Heart right ventricle (tissue), 16 donors: Measurements from ENCODE around the gene HNRNPL. TPM values are rescaled to one million over a fixed set of nuclear protein-coding genes. Genes with fewer than 3 reads are reported as not detected.
"Not testable (repeated sequence)": the region's sequence is repeated elsewhere in the genome, so short reads cannot be mapped to it uniquely, and the experiment has no call there.

ENCODE experiments used
- ATAC-seq, 8 donors: fragments of 200-7000 bp; cut with Tn5 transposase; one replicate each; pipeline ENCODE4 v1.9.1; 2020; ENCODE audit warnings: mild to moderate bottlenecking in 8 of 8, moderate library complexity in 8 of 8, moderate number of reproducible peaks in 1 of 8
- DNase-seq, 2 donors: peaks; one replicate each; pipeline ENCODE4 v3.0.0-alpha.2; 2020
- H3K27ac ChIP-seq, 10 donors: fragments of 200-600 bp; sonication (generic) in 2 of 10; one replicate each; pipeline versions ENCODE4 v1.5.0 to v1.8.0; 2020 to 2022; ENCODE audit warnings: mild to moderate bottlenecking in 3 of 10
- H3K27me3 ChIP-seq, 7 donors: fragments of 200-600 bp; one replicate each; pipeline ENCODE4 v1.8.0; 2021 to 2022; ENCODE audit warnings: mild to moderate bottlenecking in 2 of 7
- H3K36me3 ChIP-seq, 9 donors: fragments of 200-600 bp; sonication (generic) in 1 of 9; one replicate each; pipeline versions ENCODE4 v1.5.0 to v1.8.0; 2020 to 2022; ENCODE audit warnings: mild to moderate bottlenecking in 2 of 9
- H3K4me1 ChIP-seq, 9 donors: fragments of 200-600 bp; sonication (generic) in 1 of 9; one replicate each; pipeline versions ENCODE4 v1.5.0 to v1.8.0; 2020 to 2022; ENCODE audit warnings: mild to moderate bottlenecking in 4 of 9
- H3K4me3 ChIP-seq, 10 donors: fragments of 200-600 bp; sonication (generic) in 2 of 10; one replicate each; pipeline versions ENCODE4 v1.5.0 to v1.8.0; 2020 to 2022; ENCODE audit warnings: mild to moderate bottlenecking in 7 of 10, moderate library complexity in 2 of 10
- H3K9me3 ChIP-seq, 11 donors: fragments of 200-600 bp in 10 of 11; sonication (generic) in 2 of 11; one replicate each; pipeline versions ENCODE4 v1.5.0 to v1.8.0; 2013 to 2022; ENCODE audit warnings: mild to moderate bottlenecking in 2 of 11, control low read depth in 1 of 11, moderate library complexity in 1 of 11
- CTCF ChIP-seq, 9 donors: fragments of 200-600 bp; sonication (generic) in 2 of 9; IDR thresholded peaks; one replicate each; pipeline versions ENCODE4 v1.5.0 to v1.8.0; 2021 to 2022; ENCODE audit warnings: antibody characterized with exemption in 9 of 9, mild to moderate bottlenecking in 5 of 9, moderate library complexity in 1 of 9
- WGBS, 2 donors: extraction: QIAGEN DNeasy Blood & Tissue Kit; methylation state at CpG; one replicate each; pipeline ENCODE4 v1.1.7; 2013; ENCODE audit warnings: inconsistent platforms in 1 of 2; 5-methylcytosine and 5-hydroxymethylcytosine counted together
- intact Hi-C, 10 donors: fragments of 100-400 bp; cut with DNase I; formaldehyde crosslinking; loops; one replicate each; pipeline versions ENCODE4 v1.11.1 to v1.14.2; 2022
- polyA plus RNA-seq, 2 donors: library from polyadenylated mRNA; stranded (reverse); fragments of 200-250 nt; gene quantifications; one replicate each; pipeline ENCODE4 v1.2.3, GENCODE V29; 2013
- total RNA-seq, 10 donors: library from RNA; stranded (reverse); fragmentation: NEBNext Ultra II Directional in 3 of 10; extraction: Animal tissue kit (Norgen Biotek cat#: 25700) in 3 of 10; gene quantifications; one replicate each; pipeline versions ENCODE4 v1.2.1 to v1.2.4, GENCODE V29; 2021 to 2023
- donor health status: Arrhythmogenic right ventricular cardiomyopathy.
- donor health status: ischemic (EF 13 %, LVEDD 7.1; RV severe dilation, severe dysfunction).
- donor health status: healthy with polysubstance abuse.
- donor health status: DM: no; HTN: yes; CAD: no.
- donor health status: DM: no; HTN: no; CAD: no.
- donor health status: ischemic (EF 25% LVEDD 6.9; RV normal size, moderate dysfunction).
- donor health status: ischemic (EF 25% LVEDD 5.7; RV mildly dilated, moderate dysfunction).
- donor health status: healthy.
- donor health status: DM: yes; HTN: yes; CAD: no.
- donor health status: Ischemic cardiomyopathy.
- donor health status: ischemic (EF 35%, LVEDD 5.7; RV mildly dilated, moderate dysfunction).
- donor health status: nonischemic (EF 11% LVEDD 7.7; RV severe dilation, severe dysfunction).
- donor health status: DM: yes; HTN: yes; CAD: no.
- donor health status: PGD.
- donor health status: ischemic (EF 29% LVEDD 5.4; RV normal size, mild dysfunction).
- donor health status: nonischemic (EF 23%, LVEDD 6.1; RV moderate dilation, normal function).

Gene HNRNPL
- total and polyA plus RNA-seq, 12 donors, result 130 to 196 (median 170) TPM

DNA sequence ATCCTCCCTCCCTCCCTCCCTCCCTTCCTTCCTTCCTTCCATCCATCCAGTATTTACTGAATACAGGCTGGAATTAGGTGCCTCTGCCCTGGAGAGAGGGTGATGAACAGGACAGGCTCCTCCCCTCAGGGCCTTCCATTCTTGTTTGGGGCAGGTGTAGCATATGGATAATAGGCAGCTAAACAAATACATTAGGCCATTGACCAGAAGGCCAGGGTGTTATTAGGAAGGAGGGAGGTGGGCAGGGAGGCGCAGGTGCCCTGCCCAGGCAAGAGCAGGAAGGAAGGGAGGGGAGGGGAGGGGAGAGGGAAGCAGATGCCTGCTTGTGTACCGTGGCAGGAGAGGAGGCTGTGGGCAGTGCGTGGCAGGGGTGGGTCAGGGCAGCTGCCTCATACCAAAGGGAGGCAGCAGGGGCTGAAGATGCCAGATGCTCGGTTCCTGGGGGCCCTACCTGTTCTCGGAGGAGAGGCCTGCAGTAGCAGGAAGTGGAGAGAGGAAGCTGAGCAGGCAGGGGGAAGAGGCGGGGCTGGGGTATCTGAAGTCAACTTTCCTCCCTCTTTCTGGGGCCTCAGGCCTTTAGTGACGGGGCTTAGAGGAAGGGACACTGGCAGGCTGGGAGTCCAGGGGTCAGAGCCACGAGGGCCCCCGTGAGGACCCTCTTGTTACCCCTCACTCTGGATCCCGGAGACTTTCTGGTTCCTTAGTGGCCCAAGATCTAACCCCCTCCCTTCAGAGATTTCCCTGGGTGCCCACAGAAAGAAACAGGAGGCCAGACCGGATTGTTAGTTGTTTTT lies 28.2 kb upstream of the HNRNPL start, which contains the start of gene RINL:
Gene RINL, minus strand, starts transcription at position 495 of the 794 bp plus-strand sequence. CDS start 1,533 bp downstream, outside the sequence.
- Histone ChIP-seq H3K9me3 (no peaks in the 10 kb centered on the region), H3K36me3 (peaks cover 0 to 42% (median 21%) of the 10 kb centered on the region in 9 donors), H3K27ac (peak within 1 kb of the TSS in 9 of 10 donors; percentile 6 to 89 (median 68)), H3K27me3 (no peaks in the 10 kb centered on the region), H3K4me3 (peak within 1 kb of the TSS in 1 of 10 donors; percentile 47), H3K4me1 (peaks cover 0 to 27% (median 16%) of the 10 kb centered on the region in 9 donors)
- WGBS, 2 donors, result 51 to 66% methylated on average over 11 of the region's 11 CpGs
- no peak for TF ChIP-seq CTCF (IDR thresholded peaks at IDR 0.05)
- intact Hi-C loops, result loop anchor here in 1 of 10 donors (10.0 kb wide), 1 partner anchor 683 kb away; no protein-coding TSS in a partner anchor
- ATAC-seq (peak; percentile 24 to 74 (median 38)), DNase-seq (no peak)

DNA sequence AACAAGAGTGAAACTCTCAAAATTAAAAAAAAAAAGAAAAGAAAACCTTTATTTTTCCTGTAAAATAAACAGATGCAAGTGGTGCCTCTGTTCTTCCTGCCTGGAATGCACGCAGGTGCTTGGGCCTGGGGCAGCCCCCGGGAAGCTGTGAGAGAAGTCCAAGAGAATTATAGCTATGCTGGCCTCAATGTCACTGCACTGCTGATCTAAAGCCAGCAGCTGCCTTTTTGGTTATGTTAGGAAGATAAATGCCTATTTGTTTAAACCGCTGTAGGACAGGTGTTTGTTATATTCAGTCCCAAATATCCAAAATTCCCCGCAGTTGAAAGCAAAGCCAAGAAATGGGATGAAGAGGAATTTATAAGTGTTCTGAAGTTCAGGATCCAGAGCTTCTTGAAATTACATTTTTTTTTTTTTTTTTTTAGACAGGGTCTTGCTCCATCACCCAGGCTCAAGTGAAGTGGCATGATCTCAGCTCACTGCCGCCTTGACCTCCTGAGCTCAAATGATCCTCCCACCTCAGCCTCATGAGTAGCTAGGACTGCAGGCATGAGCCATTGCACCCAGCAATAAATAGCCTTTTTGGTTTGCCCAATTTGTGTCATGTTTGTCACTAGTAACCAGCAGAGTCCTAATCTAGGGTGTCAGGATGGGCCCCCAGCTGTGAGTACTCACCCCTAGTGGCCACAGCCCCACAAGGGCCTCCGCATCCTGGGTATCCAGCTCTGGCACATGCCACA lies 26.0 kb upstream of the HNRNPL start:
- 82 to 89% methylated on average over 6 of the region's 6 CpGs for WGBS, 2 donors
- ATAC-seq (no peak), DNase-seq (no peak)
- intact Hi-C loops, result loop anchor here in 1 of 10 donors (10.0 kb wide), 1 partner anchor 681 kb away; no protein-coding TSS in a partner anchor
- peaks cover 0 to 24% (median 6%) of the 10 kb centered on the region in 9 donors for H3K36me3 ChIP-seq
- H3K27ac ChIP-seq, result no peak overlapping the region
- peaks cover 0 to 27% (median 16%) of the 10 kb centered on the region in 9 donors for H3K4me1 ChIP-seq
- no peak for TF ChIP-seq CTCF (IDR thresholded peaks at IDR 0.05)
- no peaks in the 10 kb centered on the region for H3K27me3 ChIP-seq
- H3K9me3 ChIP-seq, result no peaks in the 10 kb centered on the region
- no peak overlapping the region for H3K4me3 ChIP-seq

DNA sequence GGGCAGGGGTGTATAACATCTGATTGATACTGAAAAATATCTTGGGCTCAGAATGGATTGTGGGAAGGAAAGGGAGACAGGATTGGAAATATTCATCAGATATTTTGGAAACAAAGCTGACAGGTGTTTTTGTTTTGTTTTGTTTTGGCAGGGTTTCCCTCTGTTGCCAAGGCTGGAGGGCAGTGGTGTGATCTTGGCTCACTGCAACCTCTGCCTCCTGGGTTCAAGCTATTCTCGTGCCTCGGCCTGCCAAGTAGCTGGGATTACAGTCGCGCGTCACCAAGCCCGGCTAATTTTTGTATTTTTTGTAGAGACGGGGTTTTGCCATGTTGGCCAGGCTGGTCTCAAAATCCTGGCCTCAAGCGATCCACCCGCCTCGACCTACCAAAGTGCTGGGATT lies 23.6 kb upstream of the HNRNPL start:
- intact Hi-C loops, result loop anchor here in 1 of 10 donors (10.0 kb wide), 1 partner anchor 679 kb away; no protein-coding TSS in a partner anchor
- 71 to 76% methylated on average over 10 of the region's 10 CpGs for WGBS, 2 donors
- not testable (repeated sequence) for H3K27ac ChIP-seq

DNA sequence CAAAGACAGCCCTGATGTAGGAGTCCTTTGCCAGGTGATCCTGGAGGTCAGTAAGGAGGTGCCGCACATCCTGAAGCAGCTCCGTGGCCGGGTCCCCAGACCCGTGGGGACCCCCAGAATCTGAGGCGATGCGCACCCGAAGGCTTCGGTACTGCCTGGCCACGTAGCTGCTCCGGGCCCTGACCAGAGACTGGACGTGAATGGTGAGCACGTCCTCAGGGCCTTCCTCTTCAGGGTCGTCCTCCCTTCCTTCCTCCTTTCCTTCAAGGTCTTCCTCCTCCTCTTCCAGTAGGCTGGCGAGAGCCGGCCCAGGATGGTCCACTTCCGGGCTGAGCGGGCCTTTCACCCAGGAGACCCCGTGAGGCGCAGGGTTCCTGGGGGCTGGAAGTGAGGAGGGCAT lies 20.8 kb upstream of the HNRNPL start:
- WGBS, 2 donors, result 79 to 81% methylated on average over 19 of the region's 19 CpGs

More for the DNA sequence above, 23.6 kb upstream of the HNRNPL start:
- not testable (repeated sequence) for H3K9me3 ChIP-seq, DNase-seq, H3K36me3 ChIP-seq, ATAC-seq, H3K4me3 ChIP-seq, H3K27me3 ChIP-seq
- H3K4me1 ChIP-seq, result peaks cover 5 to 41% (median 28%) of the 10 kb centered on the region in 9 donors

More for the DNA sequence above, 20.8 kb upstream of the HNRNPL start:
- Histone ChIP-seq H3K27ac (peak overlapping the region in 2 of 10 donors; percentile 44 to 77), H3K4me1 (peaks cover 0 to 27% (median 18%) of the 10 kb centered on the region in 9 donors), H3K27me3 (no peaks in the 10 kb centered on the region), H3K9me3 (no peaks in the 10 kb centered on the region), H3K36me3 (peaks cover 0 to 7% (median 0%) of the 10 kb centered on the region in 9 donors), H3K4me3 (no peak overlapping the region)
- no peak for DNase-seq
- intact Hi-C loops, result loop anchor here in 1 of 10 donors (10.0 kb wide), 1 partner anchor 676 kb away; no protein-coding TSS in a partner anchor
- TF ChIP-seq CTCF (IDR thresholded peaks at IDR 0.05), result no peak
- peak in 2 of 8 donors; percentile 2 to 14 for ATAC-seq
